OCI-LY7 (cell line): ENCODE results near the gene TBC1D2B. TPM values are rescaled to one million over a fixed set of nuclear protein-coding genes. Genes with fewer than 3 reads are reported as not detected.
"Not testable (repeated sequence)": the region's sequence is repeated elsewhere in the genome, so short reads cannot be mapped to it uniquely, and the experiment has no call there.

ENCODE experiments used
- BruUV-seq: library from RNA; stranded (reverse); fragments of 400-500 nt; replicated peaks from 2 replicates; lab custom pipeline; 2021; lab: Mats Ljungman, UMichigan
- CTCF ChIA-PET: fragments of 300-600 bp; sonication (Branson Sonifier 250); formaldehyde crosslinking; loops from one replicate; lab custom pipeline; 2022; ENCODE audit warnings: antibody characterized with exemption; ENCODE audit not compliant: unreplicated experiment; lab: Charles Lee
- POLR2A ChIA-PET: fragments of 300-600 bp; sonication (Branson Sonifier 250); formaldehyde crosslinking; loops from one replicate; lab custom pipeline; 2022; ENCODE audit warnings: antibody characterized with exemption; lab: Charles Lee
- DNase-seq: peaks from one replicate; pipeline ENCODE4 v3.0.0-alpha.2; 2015; ENCODE audit warnings: low spot score
- H2AFZ ChIP-seq: fragments of 200-600 bp; sonication (generic), shearing (Covaris generic); 2 replicates; pipeline ENCODE4 v1.6.1; 2014; ENCODE audit warnings: mild to moderate bottlenecking, antibody characterized with exemption, low read length, moderate library complexity
- H3K27ac ChIP-seq: fragments of 200-600 bp; sonication (generic); 2 replicates; pipeline ENCODE4 v1.5.1; 2014; ENCODE audit warnings: mixed run types, low read depth, mild to moderate bottlenecking, moderate library complexity, low read length, inconsistent platforms; ENCODE audit not compliant: poor library complexity, severe bottlenecking
- H3K36me3 ChIP-seq: fragments of 200-600 bp; sonication (generic); 2 replicates; pipeline ENCODE4 v1.6.1; 2014; ENCODE audit warnings: mild to moderate bottlenecking, antibody characterized with exemption, low read length, moderate library complexity, mixed read lengths; ENCODE audit not compliant: insufficient read depth
- H3K4me1 ChIP-seq: fragments of 200-600 bp; sonication (generic); 2 replicates; pipeline ENCODE4 v1.5.1; 2014; ENCODE audit warnings: mild to moderate bottlenecking, low read length; ENCODE audit not compliant: insufficient read depth, poor library complexity, severe bottlenecking
- H3K4me2 ChIP-seq: fragments of 200-600 bp; sonication (generic); 2 replicates; pipeline ENCODE4 v1.6.1; 2014; ENCODE audit warnings: mild to moderate bottlenecking, low read length
- H3K4me3 ChIP-seq: fragments of 200-600 bp; sonication (generic); 2 replicates; pipeline ENCODE4 v1.5.1; 2014; ENCODE audit warnings: mild to moderate bottlenecking, low read depth, low read length; ENCODE audit not compliant: poor library complexity, severe bottlenecking
- H3K79me2 ChIP-seq: fragments of 200-600 bp; sonication (generic); 2 replicates; pipeline ENCODE4 v1.6.1; 2016; ENCODE audit warnings: low read depth, mild to moderate bottlenecking, low read length, moderate library complexity, mixed read lengths; ENCODE audit not compliant: insufficient read depth
- H3K9me2 ChIP-seq: fragments of 200-600 bp; sonication (generic); 2 replicates; pipeline ENCODE4 v1.6.1; 2016; ENCODE audit warnings: mild to moderate bottlenecking, low read length, mixed read lengths; ENCODE audit not compliant: insufficient read depth
- H3K9me3 ChIP-seq: fragments of 200-600 bp; sonication (generic); 2 replicates; pipeline ENCODE4 v1.6.1; 2014; ENCODE audit warnings: mild to moderate bottlenecking, mixed run types, low read length, mixed read lengths
- H4K20me1 ChIP-seq: fragments of 200-600 bp; sonication (generic); 2 replicates; pipeline ENCODE4 v1.6.1; 2014; ENCODE audit warnings: mild to moderate bottlenecking, antibody characterized with exemption, low read length, moderate library complexity, mixed read lengths; ENCODE audit not compliant: insufficient read depth
- CTCF ChIP-seq: fragments of 200-600 bp; sonication (generic); conservative IDR thresholded peaks from 2 replicates; pipeline ENCODE4 v1.5.1; 2014; ENCODE audit warnings: mild to moderate bottlenecking, antibody characterized with exemption, low read length, moderate library complexity, mixed read lengths
- EZH2phosphoT487 ChIP-seq: fragments of 200-600 bp; sonication (generic); IDR thresholded peaks from 2 replicates; pipeline ENCODE4 v1.6.1; 2018; ENCODE audit warnings: low read depth, borderline replicate concordance, mild to moderate bottlenecking, mixed run types, antibody characterized with exemption, low read length, moderate library complexity, mixed read lengths
- intact Hi-C: fragments of 100-400 bp; cut with micrococcal nuclease; formaldehyde crosslinking; loops from one replicate; pipeline ENCODE4 v1.10.0; 2022; ENCODE audit not compliant: unreplicated experiment
- total RNA-seq, 2 experiments: library from RNA; depleted of rRNA in 1 of 2; stranded (reverse); fragments of >200 nt in 1 of 2; shearing (Covaris generic) in 1 of 2; gene quantifications; 2 replicates each; pipeline ENCODE4 v1.2.3, GENCODE V29; 2014 to 2022

The TBC1D2B gene
- total RNA-seq, 2 experiments from 2014 or later = 30.9 to 41.5 TPM

- BruUV-seq = no TSS peak
- TF ChIP-seq EZH2phosphoT487 = no peak
- no peak for TF ChIP-seq CTCF
- POLR2A ChIA-PET = no interaction called here
- Histone ChIP-seq H3K4me2 (peak overlapping the region; percentile 67), H4K20me1 (no peaks in the 10 kb centered on the region), H2AFZ (no peak overlapping the region), H3K9me2 (no peaks in the 10 kb centered on the region), H3K4me1 (peaks cover 57% of the 10 kb centered on the region), H3K27ac (peak overlapping the region; percentile 82), H3K79me2 (no peaks in the 10 kb centered on the region), H3K4me3 (peak overlapping the region; percentile 24), H3K9me3 (no peaks in the 10 kb centered on the region), H3K36me3 (peaks cover 11% of the 10 kb centered on the region; the same call in 1 of the 2 replicates)
- CTCF ChIA-PET = interaction anchor here (1.2 to 1.5 kb wide), 2 partner anchors 35 to 116 kb away, joined by 3 read pairs; no protein-coding TSS in a partner anchor
- intact Hi-C loops = no loop called here
- no peak for DNase-seq
Measured at GRCh38 chr15:77993374-77993911, 84.1 kb downstream of the TBC1D2B start.

GRCh38 chr15:77992356-77993222 is 84.9 kb downstream of the TBC1D2B start:
- Histone ChIP-seq H4K20me1 (no peaks in the 10 kb centered on the region), H3K9me2 (no peaks in the 10 kb centered on the region), H3K36me3 (peaks cover 3% of the 10 kb centered on the region; the same call in 1 of the 2 replicates), H3K9me3 (no peaks in the 10 kb centered on the region), H3K27ac (peak overlapping the region; percentile 59), H3K79me2 (no peaks in the 10 kb centered on the region), H3K4me3 (no peak overlapping the region), H3K4me2 (no peak overlapping the region; the same call in 1 of the 2 replicates), H2AFZ (no peak overlapping the region), H3K4me1 (peaks cover 57% of the 10 kb centered on the region)
- intact Hi-C loops = no loop called here
- ChIA-PET CTCF (no interaction called here), POLR2A (no interaction called here)
- no peak for TF ChIP-seq EZH2phosphoT487
- no peak for DNase-seq
- no TSS peak for BruUV-seq

GRCh38 chr15:77991658-77992201 is 85.8 kb downstream of the TBC1D2B start:
- CTCF ChIA-PET = interaction anchor here (0.6 kb wide), 1 partner anchor 27 kb away, joined by 3 read pairs; no protein-coding TSS in a partner anchor
- H2AFZ ChIP-seq, H3K9me3 ChIP-seq, POLR2A ChIA-PET, DNase-seq, H3K36me3 ChIP-seq, BruUV-seq, H3K4me3 ChIP-seq, H3K9me2 ChIP-seq, intact Hi-C loops, H4K20me1 ChIP-seq, H3K79me2 ChIP-seq: not testable (repeated sequence)
- H3K27ac ChIP-seq = peak overlapping the region; percentile 59
- H3K4me1 ChIP-seq = peaks cover 57% of the 10 kb centered on the region
- 0 out of 2 replicates have a peak overlapping the region, but pooled peaks have one; percentile 9 for H3K4me2 ChIP-seq
